GM21717 (cell line): ENCODE results near the gene P2RY8.
"Not testable (repeated sequence)": the region's sequence is repeated elsewhere in the genome, so short reads cannot be mapped to it uniquely, and the experiment has no call there.

Source experiments
- ATAC-seq: cut with Tn5 transposase; IDR thresholded peaks from one replicate; pipeline ENCODE4 v1.9.1; 2021; ENCODE audit warnings: mild to moderate bottlenecking, moderate library complexity; ENCODE audit not compliant: unreplicated experiment

P2RY8 gene

DNA sequence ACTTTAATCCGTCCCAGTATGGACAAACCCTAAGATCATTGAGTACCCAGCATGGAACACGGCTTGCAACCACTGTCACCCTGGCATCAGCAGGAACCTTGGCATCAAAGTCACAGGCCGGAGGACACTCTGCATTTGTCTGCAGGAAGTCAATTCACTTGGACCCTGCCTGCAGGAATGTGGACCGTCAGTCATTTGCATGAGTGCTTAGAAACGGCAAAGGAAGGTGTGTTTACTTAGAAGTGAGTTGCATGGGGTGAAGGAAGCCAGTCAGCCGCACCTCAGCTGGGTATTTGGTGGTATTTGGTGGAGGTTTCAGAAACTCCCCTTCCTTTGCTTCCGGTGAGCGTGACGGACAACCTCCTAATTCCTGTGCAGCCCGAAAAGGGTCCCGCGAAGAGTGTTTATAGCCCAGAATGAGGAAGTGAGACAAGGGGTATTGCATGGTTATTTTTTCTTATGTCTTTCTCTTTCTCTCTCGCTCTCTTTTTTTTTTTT is 15.5 kb downstream of the P2RY8 start:
- peak; percentile 85 for ATAC-seq

- no peak for ATAC-seq
Observed at GRCh38 chrX:1520350-1520749, 16.6 kb downstream of the P2RY8 start.

- no peak for ATAC-seq
Observed at GRCh38 chrX:1519022-1519497, 17.9 kb downstream of the P2RY8 start.

DNA sequence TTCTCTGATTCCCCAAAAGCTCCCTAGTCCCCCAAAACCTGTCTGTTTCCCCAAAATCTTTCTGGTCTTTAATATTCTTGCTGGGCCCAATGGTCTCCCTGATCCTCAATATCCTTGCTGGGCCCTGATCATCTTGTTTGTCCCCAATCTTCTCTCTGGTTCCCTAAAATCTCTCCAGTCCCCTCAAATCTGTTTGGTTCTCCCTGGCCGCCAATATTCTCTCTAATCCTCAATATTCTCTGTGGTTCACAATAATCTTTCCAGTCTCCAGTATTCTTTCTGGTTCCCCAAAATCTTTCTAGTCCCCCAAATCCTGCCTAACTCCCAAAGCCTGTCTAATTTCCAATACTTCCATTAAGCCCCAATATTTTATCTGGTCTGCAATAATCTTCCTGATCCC is 18.5 kb downstream of the P2RY8 start:
- ATAC-seq: no peak

- ATAC-seq: no peak
Observed at GRCh38 chrX:1516596-1517104, 20.3 kb downstream of the P2RY8 start.

GRCh38 chrX:1511829-1512228 is 25.2 kb downstream of the P2RY8 start:
- ATAC-seq: no peak

DNA sequence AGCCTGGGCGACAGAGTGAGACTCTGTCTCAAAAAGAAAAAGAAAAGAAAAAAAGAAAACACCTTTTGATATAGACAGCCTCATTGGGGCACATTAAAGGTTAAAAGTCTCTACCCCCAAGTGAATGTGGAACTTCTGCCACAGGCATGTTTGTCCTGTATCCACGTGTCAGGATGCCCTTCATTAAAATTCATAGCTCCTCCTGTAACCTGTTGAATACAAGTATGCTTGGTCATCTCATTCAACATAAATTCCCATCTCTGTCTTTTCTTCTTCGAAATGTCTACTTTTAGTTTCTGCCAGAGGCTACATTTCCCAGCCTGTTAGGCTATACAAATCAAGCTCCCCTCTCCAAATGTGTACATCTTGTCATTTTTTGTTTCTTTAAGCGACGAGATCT is 25.8 kb downstream of the P2RY8 start:
- no peak for ATAC-seq

DNA sequence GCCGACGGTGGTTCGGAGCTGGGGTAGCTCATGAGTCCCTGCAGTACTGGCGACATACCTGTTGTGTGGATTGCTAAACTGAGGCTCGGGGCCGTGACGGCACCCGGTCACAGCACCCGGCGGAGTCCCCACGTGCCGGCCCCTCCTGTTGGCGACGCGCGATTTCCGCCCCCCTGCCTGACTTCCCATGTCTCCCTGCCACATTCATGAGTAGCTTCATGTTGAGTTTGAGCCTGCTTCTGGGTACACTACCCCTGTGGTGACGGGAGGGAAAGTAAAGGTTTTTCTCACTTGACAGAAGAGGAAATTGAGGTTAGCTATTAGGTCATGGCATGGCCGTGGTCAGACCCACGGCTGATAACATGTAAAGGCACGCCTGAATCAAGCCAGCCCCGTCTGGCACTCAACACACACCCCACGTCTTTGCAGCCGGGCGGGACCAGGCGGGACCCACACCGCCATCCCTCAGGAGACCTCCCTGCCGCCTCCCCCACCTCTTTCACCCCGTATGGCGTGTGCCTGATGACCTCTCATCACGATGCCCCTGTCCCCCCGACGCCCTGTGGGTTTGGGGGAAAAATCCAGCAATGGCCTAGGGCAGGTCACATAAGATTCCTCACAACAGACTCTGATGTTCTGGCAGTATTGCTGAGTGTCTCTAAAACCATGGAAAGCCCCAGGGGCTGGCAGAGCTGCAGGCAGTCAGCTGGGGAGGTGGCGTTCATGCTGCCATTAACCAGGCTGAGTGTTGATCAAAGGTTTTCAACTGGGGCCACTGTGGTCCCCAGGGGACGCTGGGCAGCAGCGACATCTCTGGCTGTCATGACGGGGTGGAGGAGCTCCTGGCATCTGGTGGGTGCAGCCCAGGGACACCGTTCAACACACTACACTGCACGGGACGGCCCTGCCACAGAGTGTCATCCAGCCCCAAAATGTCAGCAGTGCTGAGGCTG is 29.2 kb downstream of the P2RY8 start:
- peak; percentile 54 for ATAC-seq

GRCh38 chrX:1506916-1507315 is 30.1 kb downstream of the P2RY8 start:
- ATAC-seq: no peak

- ATAC-seq: no peak
Observed at GRCh38 chrX:1502853-1503252, 34.1 kb downstream of the P2RY8 start.

- peak; percentile 32 for ATAC-seq
Observed at GRCh38 chrX:1502241-1502640, 34.7 kb downstream of the P2RY8 start.

- peak; percentile 70 for ATAC-seq
Observed at GRCh38 chrX:1500701-1501624, 36.0 kb downstream of the P2RY8 start.

DNA sequence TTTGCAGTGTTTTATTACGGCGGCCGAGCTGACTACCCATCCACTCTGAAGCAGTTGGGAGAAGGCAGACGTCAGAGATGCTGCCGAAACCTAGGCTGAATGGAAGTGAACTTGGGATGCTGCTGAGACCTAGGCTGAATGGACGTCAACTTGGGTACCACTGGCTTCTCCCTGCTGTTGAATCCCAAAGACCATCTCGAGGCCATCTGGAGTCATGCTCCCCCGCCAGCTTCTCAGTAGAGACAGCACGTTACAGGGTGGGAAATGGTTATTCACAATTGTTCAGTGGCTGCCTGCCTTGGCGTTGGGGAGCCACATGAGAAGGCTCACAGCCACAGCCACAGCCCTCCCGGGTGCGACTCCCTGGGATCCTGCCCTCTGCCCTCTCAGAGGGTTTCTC is 40.9 kb downstream of the P2RY8 start:
- ATAC-seq: no peak

DNA sequence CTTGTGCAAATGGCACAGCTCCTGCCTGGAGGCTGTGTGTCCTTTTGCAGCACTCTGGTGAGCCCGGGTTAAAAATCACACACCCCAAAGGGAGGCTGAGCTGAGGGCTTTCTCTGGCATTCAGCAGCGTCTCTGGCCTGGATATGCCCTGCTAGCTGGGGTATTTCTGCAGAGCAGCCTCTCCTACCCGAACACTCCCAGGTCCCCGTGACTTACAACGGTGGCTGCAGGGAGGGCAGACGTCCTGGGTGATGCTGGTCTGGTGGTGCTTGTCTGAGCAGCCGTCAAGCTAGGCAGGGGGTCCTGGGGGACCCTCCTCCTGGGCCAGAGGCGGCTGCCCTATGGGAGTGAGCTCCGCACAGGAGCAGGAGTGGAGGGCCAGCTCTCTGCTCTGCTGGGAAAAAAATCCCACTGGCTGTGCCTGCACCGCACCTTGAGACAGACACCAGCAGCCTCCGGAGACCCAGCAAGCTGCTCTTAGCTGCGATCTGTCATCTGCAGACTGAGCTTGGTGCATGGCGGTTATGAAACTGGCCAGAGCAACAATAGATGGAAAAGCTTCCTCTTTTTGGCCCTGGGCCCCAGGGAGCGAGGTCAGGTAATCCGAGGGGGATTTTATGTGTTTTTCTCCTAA is 43.0 kb downstream of the P2RY8 start:
- ATAC-seq: peak; percentile 61

DNA sequence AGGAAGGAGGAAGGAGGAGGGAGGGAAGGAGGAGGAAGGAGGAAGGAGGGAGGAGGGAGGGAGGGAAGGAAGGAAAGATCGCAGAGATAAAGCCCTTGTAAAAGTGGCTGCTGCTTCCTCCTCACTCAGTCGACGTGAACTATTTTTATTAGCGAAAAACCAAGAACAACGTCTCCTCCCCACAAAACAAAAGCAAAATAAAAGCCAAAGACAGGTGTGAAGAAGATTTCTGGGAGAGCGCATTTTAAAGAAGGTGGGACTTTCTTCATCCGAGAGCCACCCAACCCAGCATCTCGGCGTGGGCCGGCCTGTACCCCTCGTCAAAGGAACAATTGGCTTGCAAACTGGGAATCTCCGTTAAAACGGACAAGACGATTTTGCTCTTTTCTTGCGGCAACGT is 43.6 kb downstream of the P2RY8 start:
- peak; percentile 0 for ATAC-seq

DNA sequence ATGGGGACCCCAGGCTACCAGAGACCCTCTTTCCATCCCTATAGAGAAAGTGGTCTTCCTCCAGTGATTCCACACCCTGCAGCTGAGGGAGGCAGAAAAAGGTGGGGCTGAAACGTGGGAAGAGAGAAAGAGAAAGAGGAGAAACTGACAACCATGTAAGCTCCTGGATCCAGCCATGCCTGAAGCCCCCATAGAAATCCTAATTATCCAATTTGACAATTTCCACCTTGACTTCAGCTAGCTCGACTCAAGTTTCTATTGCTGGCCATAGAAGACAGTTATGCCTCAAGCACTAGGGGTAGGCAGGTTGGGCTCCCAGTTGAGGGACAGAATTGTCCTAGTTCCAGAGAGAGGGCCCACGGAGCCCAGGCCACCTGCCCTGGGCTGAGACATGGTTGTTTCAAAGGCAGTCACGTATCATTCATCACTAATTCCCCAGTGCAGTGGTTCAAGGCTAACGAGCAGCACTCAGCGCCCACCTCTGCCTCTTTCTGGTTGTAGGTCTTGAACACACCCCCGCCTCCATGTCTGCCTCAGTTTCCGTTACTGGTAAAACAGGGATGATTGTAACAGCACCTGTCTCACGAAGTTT is 44.5 kb downstream of the P2RY8 start:
- no peak for ATAC-seq

DNA sequence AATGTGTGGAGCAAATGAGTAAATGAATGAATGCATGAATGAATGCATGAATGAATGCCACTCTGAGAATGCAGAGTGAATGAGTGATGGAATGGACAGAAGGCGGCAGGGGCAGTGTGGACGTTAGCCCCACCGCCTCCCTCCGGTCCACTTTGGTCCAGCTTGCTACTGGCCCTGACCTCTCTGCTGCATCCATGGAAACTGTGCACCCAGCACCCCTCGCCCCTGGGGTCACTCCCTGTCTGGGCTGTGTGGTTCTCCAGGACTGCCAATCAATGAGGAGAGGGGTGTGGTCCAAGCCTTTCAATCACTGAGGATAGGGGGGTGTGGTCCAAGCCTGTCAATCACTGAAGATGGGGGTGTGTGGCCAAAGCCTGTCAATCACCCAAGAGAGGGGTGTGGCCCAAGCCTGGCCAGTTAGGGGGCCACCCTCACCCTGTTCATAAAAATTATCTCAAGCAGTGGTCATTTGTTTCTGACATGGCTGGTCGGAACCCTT is 45.1 kb downstream of the P2RY8 start:
- ATAC-seq: peak; percentile 68

GRCh38 chrX:1491248-1491647 is 45.7 kb downstream of the P2RY8 start:
- ATAC-seq: not testable (repeated sequence)

DNA sequence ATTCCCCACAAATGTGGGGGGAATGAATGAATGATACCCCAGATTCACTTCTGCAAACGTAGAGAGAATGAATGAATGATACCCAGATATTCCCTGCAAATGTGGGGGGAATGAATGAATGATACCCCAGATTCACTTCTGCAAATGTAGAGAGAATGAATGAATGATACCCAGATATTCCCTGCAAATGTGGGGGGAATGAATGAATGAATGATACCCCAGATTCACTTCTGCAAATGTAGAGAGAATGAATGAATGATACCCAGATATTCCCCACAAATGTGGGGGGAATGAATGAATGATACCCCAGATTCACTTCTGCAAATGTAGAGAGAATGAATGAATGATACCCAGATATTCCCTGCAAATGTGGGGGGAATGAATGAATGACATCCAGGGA is 46.3 kb downstream of the P2RY8 start:
- not testable (repeated sequence) for ATAC-seq

DNA sequence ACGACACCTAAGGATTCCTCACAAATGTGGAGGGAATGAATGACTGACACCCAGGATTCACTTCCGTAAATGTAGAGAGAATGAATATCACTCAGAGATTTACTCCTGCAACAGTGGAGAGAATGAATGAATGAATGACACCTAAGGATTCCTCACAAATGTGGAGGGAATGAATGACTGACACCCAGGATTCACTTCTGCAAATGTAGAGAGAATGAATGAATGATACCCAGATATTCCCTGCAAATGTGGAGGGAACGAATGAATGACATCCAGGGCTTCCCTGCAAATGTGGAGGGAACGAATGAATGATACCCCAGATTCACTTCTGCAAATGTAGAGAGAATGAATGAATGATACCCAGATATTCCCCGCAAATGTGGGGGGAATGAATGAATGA is 47.6 kb downstream of the P2RY8 start:
- ATAC-seq: not testable (repeated sequence)
